KMS-11 (cell line): ENCODE results near the gene FGF21.
A peak's percentile ranks its signal among the peaks of the same experiment; 100 is the strongest.

Source experiments
- H2AFZ ChIP-seq: fragments of 200-600 bp; sonication (generic); 2 replicates; pipeline ENCODE4 v1.6.1; 2016; ENCODE audit warnings: antibody characterized with exemption, mixed run types, low read depth
- H3K27ac ChIP-seq: fragments of 200-600 bp; sonication (generic); 2 replicates; pipeline ENCODE4 v1.6.1; 2016; ENCODE audit warnings: mild to moderate bottlenecking, mixed run types
- H3K27me3 ChIP-seq: fragments of 200-600 bp; sonication (generic); 2 replicates; pipeline ENCODE4 v1.6.1; 2017; ENCODE audit warnings: mild to moderate bottlenecking, low read depth, mixed run types, moderate library complexity; ENCODE audit not compliant: insufficient read depth
- H3K36me3 ChIP-seq: fragments of 200-600 bp; sonication (generic); 2 replicates; pipeline ENCODE4 v1.6.1; 2017; ENCODE audit warnings: mild to moderate bottlenecking, mixed run types; ENCODE audit not compliant: insufficient read depth
- H3K4me1 ChIP-seq: fragments of 200-600 bp; sonication (generic); 2 replicates; pipeline ENCODE4 v1.6.1; 2016; ENCODE audit warnings: mild to moderate bottlenecking, low read depth, mixed run types; ENCODE audit not compliant: poor library complexity, severe bottlenecking
- H3K4me2 ChIP-seq: fragments of 200-600 bp; sonication (generic); 2 replicates; pipeline ENCODE4 v1.7.0; 2016; ENCODE audit warnings: mild to moderate bottlenecking, mixed run types
- H3K4me3 ChIP-seq: fragments of 200-600 bp; sonication (generic); IDR thresholded peaks from 2 replicates; pipeline ENCODE4 v1.6.1; 2017; ENCODE audit warnings: low read depth, low read length, mixed read lengths; ENCODE audit not compliant: insufficient read depth
- H3K79me2 ChIP-seq: fragments of 200-600 bp; sonication (generic); 2 replicates; pipeline ENCODE4 v1.6.1; 2016; ENCODE audit warnings: low read depth, mixed run types; ENCODE audit not compliant: insufficient read depth
- H3K9ac ChIP-seq: fragments of 200-600 bp; sonication (generic); 2 replicates; pipeline ENCODE4 v1.6.1; 2016; ENCODE audit warnings: mild to moderate bottlenecking, mixed run types
- H4K20me1 ChIP-seq: fragments of 200-600 bp; sonication (generic); 2 replicates; pipeline ENCODE4 v1.6.1; 2016; ENCODE audit warnings: mild to moderate bottlenecking, mixed run types; ENCODE audit not compliant: insufficient read depth
- CTCF ChIP-seq: fragments of 200-600 bp; sonication (generic); conservative IDR thresholded peaks from 2 replicates; pipeline ENCODE4 v1.6.1; 2017; ENCODE audit warnings: low read depth, mild to moderate bottlenecking, antibody characterized with exemption, low read length, moderate library complexity, mixed read lengths

FGF21 gene

GRCh38 chr19:48805452-48805851 lies 50.1 kb downstream of the FGF21 start:
- H3K4me2 ChIP-seq: no peak overlapping the region
- no peak overlapping the region for H3K4me3 ChIP-seq
- no peaks in the 10 kb centered on the region for H4K20me1 ChIP-seq
- H3K79me2 ChIP-seq: peaks cover 23% of the 10 kb centered on the region
- H3K27ac ChIP-seq: no peak overlapping the region
- no peaks in the 10 kb centered on the region for H3K36me3 ChIP-seq
- peaks cover 18% of the 10 kb centered on the region for H3K4me1 ChIP-seq
- H3K27me3 ChIP-seq: no peaks in the 10 kb centered on the region
- H2AFZ ChIP-seq: no peak overlapping the region
- no peak overlapping the region for H3K9ac ChIP-seq
- no peak for TF ChIP-seq CTCF

GRCh38 chr19:48806518-48806817 lies 51.1 kb downstream of the FGF21 start:
- no peak overlapping the region for H3K4me3 ChIP-seq
- no peak overlapping the region for H3K27ac ChIP-seq
- no peaks in the 10 kb centered on the region for H3K36me3 ChIP-seq
- no peaks in the 10 kb centered on the region for H3K27me3 ChIP-seq
- H3K9ac ChIP-seq: no peak overlapping the region
- H3K4me1 ChIP-seq: peaks cover 19% of the 10 kb centered on the region
- no peak overlapping the region for H3K4me2 ChIP-seq
- H3K79me2 ChIP-seq: peaks cover 26% of the 10 kb centered on the region
- no peak overlapping the region for H2AFZ ChIP-seq
- H4K20me1 ChIP-seq: no peaks in the 10 kb centered on the region
- TF ChIP-seq CTCF: no peak

- Histone ChIP-seq H3K4me3 (no peak overlapping the region), H3K9ac (no peak overlapping the region), H3K4me1 (peaks cover 24% of the 10 kb centered on the region), H3K27me3 (no peaks in the 10 kb centered on the region), H3K36me3 (no peaks in the 10 kb centered on the region), H4K20me1 (no peaks in the 10 kb centered on the region), H3K79me2 (peaks cover 26% of the 10 kb centered on the region), H2AFZ (no peak overlapping the region), H3K27ac (no peak overlapping the region), H3K4me2 (no peak overlapping the region)
- no peak for TF ChIP-seq CTCF
Observed at GRCh38 chr19:48806818-48807589, 51.7 kb downstream of the FGF21 start.

- Histone ChIP-seq H4K20me1 (no peaks in the 10 kb centered on the region), H3K9ac (no peak overlapping the region), H2AFZ (no peak overlapping the region), H3K27ac (no peak overlapping the region), H3K4me2 (no peak overlapping the region; the same call in 1 of the 2 replicates), H3K27me3 (no peaks in the 10 kb centered on the region), H3K4me1 (peaks cover 32% of the 10 kb centered on the region), H3K36me3 (no peaks in the 10 kb centered on the region), H3K4me3 (no peak overlapping the region), H3K79me2 (peaks cover 26% of the 10 kb centered on the region)
- TF ChIP-seq CTCF: 0 out of 2 replicates have a peak, but pooled peaks have one; percentile 13
Observed at GRCh38 chr19:48807590-48808308, 52.4 kb downstream of the FGF21 start.
